Stimulated activated CD8-positive, alpha-beta memory T cell treated with anti-CD3 and anti-CD28 coated beads, Interleukin-4, amount 100 ng/mL, for 48 hours (primary cell): ENCODE results near the gene SLC25A38.

Experiments used
- DNase-seq: peaks from one replicate; pipeline ENCODE4 v3.0.0-alpha.2; 2020

The SLC25A38 gene

GRCh38 chr3:39378088-39378487, 5.1 kb upstream of the SLC25A38 start:
- peak; percentile 71 for DNase-seq

- no peak for DNase-seq
These were observed 4.0 kb upstream of the SLC25A38 start for GRCh38 chr3:39378957-39379777.

DNA sequence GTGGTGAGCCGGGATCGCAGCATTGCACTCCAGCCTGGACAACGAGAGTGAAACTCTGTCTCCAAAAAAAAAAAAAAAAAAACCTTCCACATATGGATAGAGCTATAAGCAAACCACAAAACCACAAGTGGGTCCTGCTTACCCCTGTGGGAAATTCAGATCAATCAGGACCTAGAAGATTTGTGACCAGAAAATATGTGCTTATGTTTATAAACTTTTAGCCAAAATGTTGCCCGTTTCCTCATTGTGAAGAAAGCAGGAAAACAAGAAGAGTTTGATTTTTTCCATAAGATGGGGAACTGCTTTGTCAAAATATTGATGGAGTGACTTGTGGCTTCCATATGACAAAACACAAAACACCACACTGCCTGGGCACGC, 3.4 kb upstream of the SLC25A38 start:
- no peak for DNase-seq

- DNase-seq, result no peak
These were observed 1.7 kb upstream of the SLC25A38 start for GRCh38 chr3:39381432-39381831.

DNA sequence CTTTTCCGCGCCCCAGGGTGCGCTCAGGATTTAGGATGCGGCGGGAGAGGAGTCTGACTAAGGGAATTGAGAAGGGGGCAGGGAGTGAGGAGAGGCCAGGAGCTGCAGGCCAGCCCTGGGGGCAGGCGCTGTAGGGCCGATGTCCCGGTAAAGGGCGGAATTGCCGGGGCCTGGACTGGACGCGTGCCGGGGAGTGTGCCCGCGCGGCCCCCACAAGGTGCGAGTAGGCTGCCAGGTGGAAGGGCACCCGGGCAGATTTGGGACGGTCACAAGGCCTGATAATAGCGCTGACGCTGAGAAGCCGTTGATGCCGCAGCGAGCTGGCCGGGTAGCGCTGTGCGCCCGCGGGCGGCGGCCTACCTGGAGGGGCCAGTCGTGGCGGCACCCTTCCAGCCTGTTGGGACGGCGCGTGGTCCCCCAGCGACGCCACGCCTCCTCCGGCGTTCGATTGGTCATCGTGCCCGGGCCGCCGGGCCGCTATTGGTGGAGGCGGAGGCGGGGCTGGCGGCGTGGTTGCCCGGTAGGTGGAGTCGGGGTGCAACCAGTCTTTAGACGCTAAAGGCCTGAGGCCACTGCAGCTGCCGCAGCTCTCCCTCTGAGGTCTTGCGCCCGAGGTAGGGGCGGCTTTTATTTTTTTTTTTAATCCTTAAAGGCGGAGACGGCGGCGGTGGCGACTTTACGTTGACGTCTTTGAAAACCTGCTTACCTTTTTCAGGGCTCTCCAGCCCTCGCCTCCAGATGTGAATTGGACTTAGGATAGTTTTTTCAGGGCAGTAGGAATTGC, 903 bp downstream of the SLC25A38 start:
- DNase-seq, result peak; percentile 97

- DNase-seq, result no peak
These were observed 1.5 kb downstream of the SLC25A38 start for GRCh38 chr3:39384665-39385000.

DNA sequence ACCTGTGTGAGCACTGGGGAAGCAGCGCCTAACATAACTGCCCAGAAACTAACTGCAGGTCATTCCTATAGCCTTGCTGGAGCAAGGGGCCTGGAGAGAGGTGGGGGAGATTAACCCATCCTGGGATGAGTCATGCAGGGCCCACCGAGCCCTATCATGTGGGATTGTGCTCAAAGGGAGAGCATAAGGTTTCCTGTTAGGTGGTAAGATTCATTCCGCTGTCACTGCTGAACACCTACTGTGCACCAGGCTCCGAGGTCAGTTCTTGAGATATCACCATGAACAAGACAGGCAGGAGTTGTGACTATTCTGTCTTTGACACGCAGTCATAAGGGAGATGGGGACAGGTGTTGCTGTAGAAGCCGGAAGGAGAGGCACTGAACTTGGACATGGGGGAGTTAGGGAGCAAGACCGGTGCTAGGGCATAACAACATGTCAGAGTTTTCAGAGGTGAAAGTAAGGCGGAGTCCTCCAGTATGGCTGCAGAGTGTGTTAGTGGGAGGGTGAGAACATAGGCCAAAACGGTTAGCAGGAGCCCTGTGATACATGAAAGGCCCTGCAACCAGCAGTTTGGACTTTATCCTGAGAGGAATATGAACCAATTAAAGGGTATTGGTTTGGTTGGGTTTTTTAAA, 2.4 kb downstream of the SLC25A38 start:
- DNase-seq, result no peak

DNA sequence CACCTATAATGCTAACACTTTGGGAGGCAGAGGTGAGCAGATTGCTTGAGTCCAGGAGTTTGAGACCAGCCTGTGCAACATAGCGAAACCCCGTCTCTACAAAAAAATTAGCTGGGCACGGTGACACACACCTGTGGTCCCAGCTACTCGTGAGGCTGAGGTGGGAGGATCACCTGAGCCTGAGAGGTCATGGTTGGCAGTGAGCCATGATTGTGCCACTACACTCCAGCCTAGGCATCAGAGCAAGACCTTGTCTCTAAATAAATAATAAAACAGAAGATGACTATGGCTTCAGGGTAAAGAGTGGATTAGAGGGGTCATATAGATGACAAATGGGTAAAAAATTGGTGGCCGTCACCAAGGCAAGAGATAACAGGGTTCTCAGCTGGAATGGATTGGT, 3.1 kb downstream of the SLC25A38 start:
- no peak for DNase-seq

DNA sequence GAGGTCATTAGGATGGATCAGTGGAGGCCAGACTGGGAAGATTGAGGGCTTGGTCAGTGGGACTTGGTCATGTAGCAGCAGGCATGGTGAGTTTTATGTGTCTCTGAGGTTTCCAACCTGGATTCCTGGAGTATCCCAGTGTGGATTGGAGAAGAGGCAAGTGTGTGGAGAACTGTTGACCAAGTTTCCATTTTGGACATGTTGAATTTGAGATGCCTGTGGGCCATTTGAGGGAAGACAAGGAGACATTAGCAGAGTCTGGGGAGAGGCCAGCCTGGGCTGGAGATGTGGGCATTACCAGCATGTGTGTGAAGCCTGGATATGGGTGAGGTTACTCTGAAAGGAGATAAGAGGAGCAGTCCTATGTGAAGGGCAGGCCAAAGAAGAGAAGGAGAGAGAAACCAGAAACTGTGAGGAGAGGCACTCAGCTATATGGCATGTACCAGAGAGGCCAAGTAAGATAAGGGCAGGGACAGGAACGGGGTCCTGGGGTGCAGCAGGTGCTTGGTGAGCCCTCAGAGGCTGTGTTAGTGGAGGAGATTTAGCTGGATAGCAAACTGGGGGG, 4.3 kb downstream of the SLC25A38 start:
- no peak for DNase-seq

GRCh38 chr3:39388153-39388552, 5.0 kb downstream of the SLC25A38 start:
- DNase-seq, result no peak

GRCh38 chr3:39388741-39389248, 5.6 kb downstream of the SLC25A38 start:
- no peak for DNase-seq

- no peak for DNase-seq
These were observed 7.0 kb downstream of the SLC25A38 start for GRCh38 chr3:39390181-39390580.

DNA sequence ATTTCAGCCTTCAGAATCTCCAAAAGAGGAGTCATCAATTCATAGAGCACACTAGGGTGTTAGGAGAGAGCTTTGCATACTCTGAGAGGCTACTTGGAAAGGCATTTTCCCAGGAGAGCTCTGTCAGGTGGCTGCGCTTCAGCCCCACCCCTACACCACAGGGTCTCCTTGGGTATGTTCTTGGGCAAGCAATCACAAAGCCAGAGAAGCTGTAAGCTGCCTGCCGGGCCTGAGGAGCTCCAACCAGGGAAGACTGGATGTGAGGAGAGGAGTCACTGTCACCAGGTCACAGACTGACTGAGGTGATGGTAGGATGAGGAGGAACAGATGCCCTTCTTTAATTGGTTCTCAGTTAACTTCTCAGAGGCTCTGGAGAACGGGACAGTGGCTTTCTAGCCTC, 13.5 kb downstream of the SLC25A38 start:
- no peak for DNase-seq

DNA sequence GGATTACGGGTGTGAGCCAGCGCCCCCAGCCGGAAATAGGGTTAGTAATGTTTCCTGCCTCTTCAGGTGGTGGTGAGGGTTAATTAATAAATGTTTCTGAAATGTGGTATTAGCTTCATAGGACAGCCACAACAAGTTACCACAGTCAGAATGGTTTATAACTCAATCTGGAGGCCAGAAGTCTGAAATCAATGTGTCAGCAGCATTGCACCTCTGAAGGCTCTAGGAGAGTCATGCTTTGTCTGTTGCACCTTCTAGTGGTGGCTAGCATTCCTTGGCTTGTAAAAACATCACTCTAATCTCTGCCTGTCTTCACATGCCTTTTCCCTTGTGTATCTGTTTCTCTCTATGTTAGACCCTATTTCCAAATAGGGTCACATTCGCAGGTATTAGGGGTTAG, 15.5 kb downstream of the SLC25A38 start:
- no peak for DNase-seq

DNA sequence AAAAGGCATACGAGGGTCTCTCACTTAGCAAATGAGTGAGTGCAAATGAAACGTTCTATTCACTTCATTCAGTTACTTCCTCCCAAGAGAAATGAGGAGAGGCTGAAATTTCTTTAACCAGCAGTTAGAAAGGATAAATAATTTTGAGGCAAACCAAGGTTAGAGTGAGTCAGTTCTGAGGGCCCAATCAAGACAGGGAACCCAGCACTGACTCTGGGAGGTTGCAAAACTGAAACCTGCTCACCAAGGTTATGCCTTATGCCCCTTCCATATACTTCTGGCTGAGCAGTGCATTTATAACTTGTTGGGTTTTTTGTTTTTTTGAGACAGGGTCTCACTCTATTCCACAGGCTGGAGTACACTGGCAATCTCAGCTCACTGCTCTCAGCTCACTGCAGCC, 18.8 kb downstream of the SLC25A38 start:
- no peak for DNase-seq

- no peak for DNase-seq
These were observed 21.9 kb downstream of the SLC25A38 start for GRCh38 chr3:39404943-39405686.

GRCh38 chr3:39405687-39406367, 22.7 kb downstream of the SLC25A38 start:
- DNase-seq, result no peak

GRCh38 chr3:39406368-39407258, 23.4 kb downstream of the SLC25A38 start, which contains the start of gene RPSA:
TSS of gene RPSA (plus strand) at chr3:39406720. CDS start at chr3:39407654, 934 bp downstream.
- DNase-seq, result peak; percentile 94

GRCh38 chr3:39407259-39407629, 24.1 kb downstream of the SLC25A38 start:
- DNase-seq, result no peak

DNA sequence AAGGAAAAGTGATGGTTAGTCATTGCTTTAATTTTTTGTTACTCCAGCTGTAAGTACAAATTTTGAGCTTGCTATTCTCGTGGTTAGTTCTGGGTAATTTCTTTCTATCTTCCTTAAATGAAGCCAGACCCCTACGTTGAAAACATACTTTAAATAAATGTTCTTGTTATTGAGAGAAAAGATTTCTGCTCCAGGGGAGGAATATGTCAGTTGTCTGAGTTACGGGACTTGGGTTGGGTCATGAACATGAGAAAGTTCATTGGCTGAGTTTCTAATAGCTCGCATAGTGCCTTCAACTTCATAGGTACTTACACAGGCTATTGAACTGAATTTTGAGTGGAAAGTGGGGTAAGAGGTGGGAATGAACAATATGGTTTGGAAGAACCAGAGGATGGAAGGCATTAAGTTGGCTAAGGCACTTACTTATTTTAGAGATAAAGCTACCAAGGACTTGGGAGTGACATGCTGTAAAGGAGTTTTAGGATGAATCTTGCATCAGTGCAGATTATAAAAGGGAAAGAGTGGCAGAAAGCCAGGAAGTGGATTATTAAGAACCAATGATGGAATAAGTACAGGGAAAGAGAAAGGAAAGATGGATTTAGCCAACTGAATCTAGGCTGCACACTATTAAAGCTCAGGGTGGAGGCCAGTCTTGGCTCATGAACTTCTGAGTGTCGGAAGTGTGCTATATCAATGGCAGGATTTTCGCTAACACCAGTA, 24.8 kb downstream of the SLC25A38 start:
- no peak for DNase-seq
